ENCODE data around the gene HELT.
A peak's percentile ranks its signal among the peaks of the same experiment; 100 is the strongest.

The HELT gene

DNA sequence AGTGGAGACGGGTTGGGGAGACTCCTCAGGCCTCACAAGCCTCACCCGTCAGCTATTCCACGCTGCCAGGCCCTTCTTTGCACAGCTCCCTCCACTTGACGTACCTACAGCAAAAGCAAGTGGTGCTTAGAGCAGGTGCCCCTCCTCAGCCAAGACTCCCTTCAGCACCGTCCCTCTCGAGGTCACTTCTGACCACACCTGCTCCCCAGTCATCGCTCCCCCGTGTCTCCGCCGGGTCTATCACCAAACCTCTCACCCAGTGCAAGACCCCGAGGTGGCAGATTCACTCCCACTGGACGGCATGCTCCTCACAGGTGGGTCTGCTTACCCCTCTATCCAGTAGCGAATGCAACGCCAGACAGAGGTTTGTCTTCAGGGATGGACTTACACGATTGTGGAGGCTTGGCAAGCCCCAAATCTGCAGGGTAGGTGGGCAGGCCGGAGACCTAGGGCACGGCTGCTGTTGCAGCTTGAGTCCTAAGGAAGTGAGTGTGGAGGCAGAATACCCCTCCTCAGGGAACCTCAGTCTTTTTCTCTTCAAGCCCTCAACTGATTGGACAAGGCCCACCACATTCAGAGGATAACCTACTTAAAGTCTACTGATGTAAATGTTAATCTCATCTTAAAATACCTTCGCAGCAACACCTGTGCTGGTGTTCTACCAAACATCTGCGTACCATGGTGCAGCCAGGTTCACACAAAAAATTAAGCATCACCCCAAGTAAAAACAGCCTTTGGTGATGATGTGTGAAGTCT lies 14.5 kb upstream of the HELT start:
- no peak for DNase-seq (ENCODE audit: low read depth in 2 of 2)

DNA sequence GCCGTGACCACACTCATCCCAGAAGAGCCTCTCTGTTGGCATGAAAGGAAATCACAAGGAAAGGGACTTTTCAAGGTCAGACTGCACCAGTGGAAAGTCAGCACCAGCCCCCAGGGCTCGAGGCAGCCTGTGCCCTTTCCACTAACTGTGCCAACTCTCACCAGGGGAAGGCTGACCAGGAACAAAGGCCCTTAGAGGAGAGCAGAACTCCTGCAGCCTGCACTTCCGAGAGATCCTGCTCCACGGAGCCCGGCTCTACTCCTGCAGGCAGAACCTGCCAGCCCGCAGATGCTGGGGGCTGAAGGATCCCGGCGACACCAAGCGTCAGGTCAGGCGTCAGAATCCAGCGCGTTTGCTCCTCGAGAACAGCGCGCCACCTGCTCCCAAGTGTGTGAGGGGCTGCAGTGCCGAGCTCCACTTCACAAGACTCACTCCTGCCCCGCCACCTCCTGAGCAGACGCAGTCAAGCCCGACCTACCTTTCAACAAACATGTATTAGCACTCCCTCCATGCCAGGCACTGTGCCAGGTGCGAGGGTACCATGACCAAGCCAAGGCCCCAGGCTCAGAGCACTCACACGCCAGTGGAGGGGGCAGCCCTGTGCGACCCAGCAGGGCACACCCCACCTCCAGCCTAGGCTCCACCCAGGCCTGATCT lies 13.6 kb upstream of the HELT start:
- no peak for DNase-seq (ENCODE audit: low read depth in 2 of 2)

DNA sequence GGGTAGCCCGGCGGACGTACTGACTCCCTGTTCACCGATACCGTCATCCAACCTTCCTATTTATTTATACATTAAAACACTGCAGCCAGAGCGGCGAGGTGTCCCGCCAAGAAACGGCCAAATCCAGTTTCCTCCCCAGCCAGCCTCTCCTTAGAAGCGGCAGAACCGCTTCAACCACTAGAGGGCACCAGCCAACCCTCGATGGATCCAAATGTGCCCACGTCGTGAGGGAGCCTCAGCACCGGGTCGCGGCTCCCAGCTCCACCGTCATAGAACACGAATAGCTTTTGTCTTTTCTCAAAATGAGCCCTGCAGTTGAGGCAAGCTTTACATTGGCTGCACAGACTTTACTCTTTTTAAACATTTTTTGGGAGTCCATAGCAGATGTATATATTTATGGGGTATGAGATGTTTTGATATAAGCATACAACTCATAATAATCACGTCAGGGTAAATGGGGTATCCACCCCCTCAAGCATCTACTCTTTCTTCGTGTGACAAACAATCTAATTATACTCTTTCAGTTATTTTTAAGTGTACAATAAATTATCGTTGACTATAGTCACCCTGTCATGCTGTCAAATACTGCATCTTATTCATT lies 13.0 kb upstream of the HELT start:
- peak; percentile 43 to 62 for DNase-seq (ENCODE audit: low read depth in 2 of 2)

DNA sequence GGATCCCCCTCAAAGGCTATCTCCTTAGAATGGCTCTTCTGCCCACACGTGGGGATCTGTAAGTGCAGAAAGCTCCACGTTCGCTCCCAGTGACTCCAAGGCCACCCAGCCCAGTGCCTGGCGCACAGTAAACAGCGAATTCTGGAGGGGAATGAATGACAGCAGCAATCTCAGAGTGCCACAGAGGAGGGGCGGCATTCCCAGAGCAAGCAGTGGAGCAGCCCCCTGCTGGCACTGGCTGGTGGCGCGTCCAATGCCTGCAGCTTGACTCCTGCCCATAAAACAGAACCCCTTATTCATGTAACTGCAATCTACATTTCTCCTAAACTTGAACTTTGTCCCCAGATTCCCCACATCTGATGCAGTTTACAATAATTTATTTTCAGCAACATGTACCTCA lies 6.9 kb upstream of the HELT start:
- no peak for DNase-seq (ENCODE audit: low read depth in 2 of 2)

DNA sequence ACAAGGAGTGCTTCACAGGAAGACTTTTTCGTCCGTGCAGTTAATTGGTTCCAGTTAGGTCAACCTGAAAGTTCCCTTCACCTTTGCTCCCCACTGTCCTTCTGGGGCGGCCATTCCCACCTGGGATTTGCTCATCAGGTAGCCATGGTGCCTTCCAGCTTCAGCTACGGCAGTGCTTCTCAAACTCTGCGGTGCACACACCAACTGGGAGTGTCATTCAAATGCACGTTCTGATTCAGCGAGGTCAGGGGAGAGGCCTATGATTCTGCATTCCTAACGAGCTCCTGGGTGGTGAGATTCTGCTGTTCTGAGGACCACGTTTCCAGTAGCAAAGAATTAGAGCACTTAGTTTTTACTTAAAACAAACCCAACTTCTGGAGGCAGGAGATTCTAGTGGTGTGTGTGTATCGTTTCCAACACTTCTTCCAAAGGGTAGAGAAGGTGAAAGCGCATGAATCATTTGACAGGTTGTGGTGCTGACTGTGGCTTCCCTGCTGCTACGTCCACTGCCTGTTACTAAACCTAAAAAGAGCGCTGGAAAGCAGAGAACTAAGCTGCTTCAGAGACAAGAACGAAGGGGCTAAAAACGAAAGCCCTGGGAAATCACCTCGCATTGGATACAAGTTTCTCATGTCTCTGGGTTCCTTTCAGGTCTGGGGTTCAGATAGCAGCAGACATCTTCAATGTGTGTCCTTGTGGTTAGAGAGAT lies 4.7 kb upstream of the HELT start:
- no peak for DNase-seq (ENCODE audit: low read depth in 2 of 2)

DNA sequence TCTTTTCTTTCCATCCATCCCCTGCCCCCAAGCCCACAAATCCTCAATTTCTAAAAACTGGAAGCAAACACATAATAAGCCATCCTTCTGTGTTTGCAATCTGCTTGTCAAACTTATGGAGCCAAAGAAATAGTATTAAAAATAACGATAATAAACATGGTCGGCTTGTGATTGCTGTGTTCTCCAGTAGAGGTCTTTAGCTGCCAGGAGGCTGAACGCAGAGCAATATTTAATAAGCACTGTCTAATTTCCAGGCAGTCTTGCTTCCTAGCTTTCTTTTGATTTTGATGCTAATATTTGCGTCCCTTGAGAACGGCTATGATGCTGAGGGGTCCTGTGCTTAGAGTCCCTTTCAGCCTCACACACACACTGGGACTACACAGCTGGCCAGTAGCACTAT lies 3.2 kb upstream of the HELT start:
- DNase-seq (ENCODE audit: low read depth in 2 of 2), result no peak

DNA sequence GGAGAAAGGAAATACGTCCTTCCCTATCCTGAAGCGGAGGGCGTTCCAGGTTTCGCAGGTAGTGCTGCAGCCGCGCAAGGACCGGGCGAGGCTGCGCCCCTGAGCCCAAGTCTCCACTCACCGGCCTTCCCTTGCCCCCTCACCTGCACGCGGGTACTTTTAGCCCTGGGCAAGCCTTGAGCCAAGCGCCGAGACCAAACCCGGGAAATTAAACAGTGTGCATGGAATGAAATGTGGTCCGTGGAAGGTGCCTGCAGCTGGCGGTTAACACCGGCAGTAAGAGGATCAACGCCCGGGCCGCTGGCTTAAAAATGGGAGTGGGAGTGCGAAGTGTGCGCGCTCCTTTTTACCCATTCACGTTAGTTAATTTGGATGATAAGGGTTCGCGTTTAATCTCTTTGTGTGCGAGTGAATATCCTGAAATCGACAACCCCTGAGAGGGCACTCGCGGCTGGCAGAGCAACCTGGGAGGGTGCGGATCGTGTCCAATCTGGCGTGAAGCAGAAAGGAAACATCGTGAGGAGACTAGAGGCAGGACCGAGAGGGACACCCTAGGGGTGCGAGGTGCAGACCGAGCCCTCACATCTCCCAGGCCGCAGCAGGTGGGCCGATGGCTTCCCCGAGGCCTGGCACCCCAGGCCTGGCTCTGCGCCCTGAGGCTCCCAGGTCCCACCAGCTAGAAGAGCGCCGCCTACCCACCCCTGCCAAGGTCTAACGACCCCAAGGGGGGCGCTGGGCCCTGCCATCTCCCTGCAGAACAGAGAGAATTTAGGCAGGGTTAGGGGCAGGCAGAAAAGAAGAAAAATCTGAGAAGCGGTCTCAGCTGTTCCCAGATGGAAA lies 2.0 kb upstream of the HELT start:
- no peak for DNase-seq (ENCODE audit: low read depth in 2 of 2)

DNA sequence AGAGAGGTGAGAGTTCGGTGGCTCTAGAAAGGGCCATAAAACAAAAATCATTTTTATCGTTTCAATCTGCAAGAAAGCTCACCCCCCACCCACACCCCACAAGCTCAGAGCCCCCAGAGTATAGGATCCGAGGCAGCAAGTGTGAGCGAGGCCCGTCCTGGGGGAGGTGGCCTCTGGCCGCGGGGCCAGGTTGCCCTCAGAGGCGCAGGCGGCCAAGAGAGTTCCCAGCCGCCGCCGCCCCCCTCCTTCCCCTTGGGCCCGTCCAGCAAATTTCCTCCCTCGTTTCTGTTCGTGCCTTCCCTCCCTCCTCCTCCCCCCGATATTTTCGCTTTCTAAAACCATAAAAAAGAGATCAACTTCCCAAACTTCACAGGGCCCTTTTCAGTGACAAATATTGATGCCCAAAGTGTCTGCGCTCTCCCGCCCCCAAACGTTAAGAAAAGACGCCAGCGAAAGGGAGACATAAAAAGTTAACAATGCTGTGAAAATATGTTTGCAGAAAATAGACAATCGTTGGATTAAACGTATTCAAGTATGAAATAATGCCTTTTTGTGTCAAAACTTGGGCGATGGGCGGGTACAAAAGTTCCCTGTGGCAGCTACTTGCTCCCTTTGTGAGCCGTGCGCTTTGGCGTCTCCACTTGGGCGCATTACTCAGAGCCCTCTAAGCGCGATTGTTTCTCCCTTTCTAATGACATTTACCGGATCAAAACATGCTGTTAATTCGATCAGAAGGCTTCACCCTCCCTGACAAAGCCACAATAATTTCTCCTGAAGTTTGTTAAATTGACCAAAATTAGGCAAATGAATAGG lies 1.1 kb upstream of the HELT start:
- no peak for DNase-seq (ENCODE audit: low read depth in 2 of 2)

DNA sequence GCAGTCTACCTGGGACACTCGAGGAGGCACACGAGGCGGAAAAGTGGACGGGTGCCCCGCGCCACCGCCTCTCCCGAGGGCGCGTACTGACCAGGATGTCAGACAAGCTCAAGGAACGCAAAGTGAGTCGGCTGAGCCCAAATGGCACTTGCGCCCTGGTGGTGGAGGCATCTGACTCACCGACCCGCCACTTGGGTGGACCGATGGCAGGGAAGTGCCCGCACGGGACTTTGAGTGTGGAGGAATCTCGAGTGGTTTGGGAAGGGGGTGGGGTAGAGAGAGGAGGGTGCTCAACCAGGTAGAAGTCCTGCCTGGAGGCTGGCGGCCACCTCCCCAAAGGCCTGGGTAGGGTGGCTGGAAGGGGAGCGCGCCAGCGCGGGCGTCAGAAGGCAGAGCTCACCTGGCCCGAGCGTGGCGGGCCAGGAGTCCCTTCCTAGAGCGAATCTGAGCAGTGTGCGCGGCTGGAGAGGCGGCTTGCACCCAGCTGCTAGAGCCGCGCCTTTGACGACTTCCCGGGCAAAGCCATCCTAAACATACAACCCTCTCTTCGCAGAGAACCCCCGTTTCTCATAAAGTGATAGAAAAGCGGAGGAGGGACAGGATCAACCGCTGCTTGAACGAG lies 655 bp downstream of the HELT start:
- no peak for DNase-seq (ENCODE audit: low read depth in 2 of 2)

DNA sequence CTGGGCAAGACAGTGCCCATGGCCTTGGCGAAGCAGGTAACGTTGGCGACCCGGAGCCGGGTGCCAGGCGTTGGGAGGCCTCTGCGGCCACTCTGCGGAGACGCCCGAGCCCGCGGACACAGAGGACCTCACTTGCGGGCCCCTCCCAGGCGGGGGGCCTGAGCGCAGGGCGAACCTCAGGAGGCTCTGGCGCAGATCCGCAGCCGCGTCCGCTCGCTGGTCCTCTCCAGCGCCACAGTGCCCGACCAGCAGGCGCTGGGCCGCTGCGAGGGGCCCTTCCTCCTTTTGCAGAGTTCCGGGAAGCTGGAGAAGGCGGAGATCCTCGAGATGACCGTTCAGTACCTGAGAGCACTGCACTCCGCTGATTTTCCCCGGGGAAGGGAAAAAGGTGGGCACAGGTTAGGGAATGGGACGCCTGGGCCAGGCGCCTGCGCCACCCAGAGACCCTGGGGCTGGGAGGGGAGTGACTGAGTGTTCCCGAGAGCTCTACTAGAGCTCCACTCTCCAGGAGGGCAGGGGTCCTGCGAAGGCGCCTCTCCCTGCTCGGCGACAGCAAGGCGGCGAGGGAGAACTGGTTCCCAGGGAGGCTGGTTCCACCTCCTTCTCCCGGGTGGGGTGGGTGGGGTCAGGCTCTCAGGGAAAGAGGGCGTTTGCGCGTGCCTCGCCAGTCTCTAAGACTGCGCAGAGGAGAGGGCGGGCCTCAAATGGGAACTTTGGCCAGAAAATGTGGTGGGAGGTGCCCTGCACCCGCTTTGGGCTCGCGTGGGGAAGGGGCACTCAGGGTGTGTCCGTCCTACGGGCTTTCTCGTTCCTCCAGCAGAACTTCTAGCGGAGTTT lies 1.4 kb downstream of the HELT start:
- no peak for DNase-seq (ENCODE audit: low read depth in 2 of 2)

DNA sequence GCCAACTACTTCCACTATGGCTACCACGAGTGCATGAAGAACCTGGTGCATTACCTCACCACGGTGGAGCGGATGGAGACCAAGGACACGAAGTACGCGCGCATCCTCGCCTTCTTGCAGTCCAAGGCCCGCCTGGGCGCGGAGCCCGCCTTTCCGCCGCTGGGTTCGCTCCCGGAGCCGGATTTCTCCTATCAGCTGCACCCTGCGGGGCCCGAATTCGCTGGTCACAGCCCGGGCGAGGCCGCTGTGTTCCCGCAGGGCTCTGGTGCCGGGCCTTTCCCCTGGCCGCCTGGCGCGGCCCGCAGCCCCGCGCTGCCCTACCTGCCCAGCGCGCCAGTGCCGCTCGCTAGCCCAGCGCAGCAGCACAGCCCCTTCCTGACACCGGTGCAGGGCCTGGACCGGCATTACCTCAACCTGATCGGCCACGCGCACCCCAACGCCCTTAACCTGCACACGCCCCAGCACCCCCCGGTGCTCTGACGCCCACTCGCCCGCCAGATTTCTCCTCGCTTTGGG lies 2.1 kb downstream of the HELT start:
- DNase-seq (ENCODE audit: low read depth in 2 of 2), result no peak

DNA sequence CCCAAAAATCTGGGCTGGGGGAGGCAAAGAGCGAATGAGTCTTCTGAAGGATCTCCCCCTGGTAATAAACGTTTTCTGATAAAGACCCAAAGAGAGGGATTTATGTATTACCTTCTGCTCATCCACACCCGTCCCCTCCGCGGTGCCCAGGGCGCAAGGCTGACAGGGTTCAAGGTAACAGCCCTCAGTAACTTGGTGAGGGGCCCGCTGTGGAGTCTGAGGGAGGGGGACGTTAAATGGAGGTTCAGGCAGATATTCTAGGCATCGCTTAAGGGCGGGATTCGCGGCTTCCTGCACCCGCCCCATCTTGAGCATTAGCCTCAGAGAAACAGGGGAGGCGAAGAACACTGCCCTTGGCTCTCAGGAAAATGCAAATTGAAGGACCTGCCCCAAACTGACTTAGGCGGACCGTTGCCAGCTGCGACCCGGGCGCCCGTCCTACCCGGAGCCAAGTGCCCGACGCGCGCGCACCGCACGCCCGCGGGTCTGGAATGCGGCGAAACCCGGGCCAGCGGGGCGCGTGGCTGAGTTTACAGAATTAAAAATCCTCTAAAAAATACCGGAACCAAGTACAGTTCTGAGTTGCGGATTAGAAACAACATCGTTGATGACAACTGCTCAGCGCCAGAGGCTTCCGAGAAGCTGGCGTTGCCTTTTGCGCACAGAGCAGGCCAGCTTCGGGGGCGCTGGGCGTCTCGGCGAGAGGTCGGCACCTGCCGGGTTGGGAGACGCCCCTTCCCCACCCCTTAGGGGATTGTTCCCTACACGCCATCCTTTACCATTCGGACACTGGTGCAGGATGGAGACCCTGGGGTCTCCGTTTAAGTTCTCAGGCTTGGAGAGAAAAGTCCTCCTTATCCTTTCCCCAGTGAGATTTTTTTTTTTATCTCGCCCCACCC lies 2.8 kb downstream of the HELT start:
- DNase-seq (ENCODE audit: low read depth in 2 of 2), result no peak

DNA sequence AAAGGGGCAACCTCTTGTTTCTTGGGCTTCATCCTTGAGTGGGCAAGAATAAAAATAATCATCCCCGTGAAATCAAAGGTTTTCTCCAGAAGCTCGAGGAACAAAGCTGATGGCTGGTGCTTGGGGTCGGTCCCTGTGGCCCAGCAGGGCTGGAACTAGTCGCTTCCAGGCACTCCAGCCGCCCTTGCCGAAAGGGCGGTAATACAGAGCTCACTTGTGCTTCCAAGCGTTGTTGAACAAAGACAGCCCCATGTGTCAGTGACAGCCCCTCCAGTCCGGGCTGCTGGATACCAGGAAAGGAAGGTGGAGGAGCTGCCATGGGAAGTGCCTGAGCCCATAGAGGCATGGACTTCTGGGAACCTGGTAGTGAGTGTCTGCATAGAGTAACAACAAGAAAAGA lies 5.2 kb downstream of the HELT start:
- DNase-seq (ENCODE audit: low read depth in 2 of 2), result no peak

DNA sequence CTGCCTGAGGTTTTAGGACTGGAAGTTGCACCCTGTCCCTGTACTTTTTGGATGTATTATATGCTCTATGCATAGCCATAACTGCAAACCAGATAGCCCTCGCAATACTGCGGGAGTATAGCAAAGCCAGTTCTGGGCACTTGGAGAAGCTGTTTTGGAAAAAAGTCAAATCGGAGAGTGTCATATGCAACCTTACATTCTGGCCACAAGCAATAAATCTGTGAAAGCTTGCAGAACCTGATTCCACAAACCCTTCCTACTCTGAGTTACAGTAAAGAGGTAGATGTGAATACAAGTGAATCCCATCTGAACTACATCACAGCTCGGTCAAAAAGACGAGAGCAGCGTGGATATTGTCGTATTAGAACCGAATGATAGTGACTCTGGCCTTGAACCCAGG lies 10.3 kb downstream of the HELT start:
- no peak for DNase-seq (ENCODE audit: low read depth in 2 of 2)

DNA sequence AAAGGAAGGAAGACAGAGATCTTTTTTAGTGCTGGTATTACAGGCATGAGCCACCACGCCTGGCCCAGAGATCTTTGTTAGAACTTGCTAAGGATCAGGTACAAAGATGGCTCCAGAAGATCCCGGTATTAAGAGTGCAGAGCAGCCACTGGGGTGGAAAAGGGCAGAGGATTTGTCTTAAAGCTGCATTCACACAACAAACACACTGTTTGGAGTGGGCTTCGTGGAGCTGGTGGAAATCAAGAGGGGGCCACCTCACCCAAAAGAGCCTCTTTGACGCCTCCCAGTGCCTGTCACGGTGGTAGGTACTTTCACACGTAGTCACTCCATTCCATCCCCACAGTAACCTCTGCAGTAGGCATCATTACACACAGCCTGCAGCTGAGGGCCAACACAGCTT lies 13.3 kb downstream of the HELT start:
- no peak for DNase-seq (ENCODE audit: low read depth in 2 of 2)

DNA sequence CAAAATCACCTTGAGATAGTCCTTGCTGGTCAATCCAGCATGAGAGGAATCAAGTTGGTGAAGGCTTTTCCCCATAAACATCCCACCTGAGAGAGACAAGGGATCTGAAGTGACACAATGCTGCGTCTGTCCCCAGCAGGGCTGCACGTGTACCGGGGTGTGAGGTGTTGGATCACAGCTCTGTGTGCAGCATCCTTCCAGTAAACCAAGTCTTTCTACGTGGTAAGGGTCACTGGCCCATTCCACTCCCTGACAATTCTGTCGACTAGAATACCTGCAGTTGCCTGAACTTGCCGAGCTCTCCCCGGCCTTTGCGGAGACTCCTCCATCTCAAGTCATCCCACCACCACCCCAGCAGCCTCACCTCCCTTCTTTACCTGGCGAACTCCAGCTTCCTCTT lies 14.8 kb downstream of the HELT start:
- no peak for DNase-seq (ENCODE audit: low read depth in 2 of 2)

DNA sequence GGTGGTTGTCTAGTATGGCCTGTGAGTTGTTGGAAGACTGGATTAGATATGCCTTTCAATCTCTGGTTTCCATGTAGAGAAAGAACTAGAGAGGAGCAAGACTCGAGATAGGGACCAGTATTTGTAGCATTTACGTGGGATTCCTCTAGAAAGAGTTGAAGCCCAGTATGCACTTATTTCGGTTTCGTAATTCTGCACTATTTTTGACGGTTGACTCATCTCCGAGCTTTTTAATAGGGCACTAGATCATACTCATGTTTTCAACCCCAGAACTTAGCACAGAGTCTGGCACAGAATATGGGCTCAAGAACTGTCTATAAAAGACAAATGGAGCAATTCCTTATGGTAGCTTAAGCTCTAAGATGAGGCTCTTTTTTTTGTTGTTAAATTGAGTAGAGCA lies 15.7 kb downstream of the HELT start:
- DNase-seq (ENCODE audit: low read depth in 2 of 2), result no peak

DNA sequence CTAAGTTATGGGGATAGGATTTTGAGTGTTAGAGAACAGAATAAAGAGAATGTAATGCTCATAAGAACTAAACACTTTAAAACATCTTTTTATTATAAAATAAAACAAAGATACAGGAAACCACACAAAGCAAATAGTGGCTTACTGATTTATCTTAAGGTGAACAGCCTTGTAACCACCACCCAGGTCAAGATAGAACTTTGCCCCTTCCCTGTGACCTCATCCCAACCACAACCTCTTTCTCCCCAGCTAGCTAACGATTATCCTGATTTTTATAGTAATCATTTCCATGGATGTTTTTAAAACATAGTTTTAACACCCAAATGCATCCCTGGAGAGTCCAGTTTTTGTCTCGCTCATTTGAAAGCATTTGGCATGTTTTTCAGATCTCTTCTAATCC lies 17.0 kb downstream of the HELT start:
- no peak for DNase-seq (ENCODE audit: low read depth in 2 of 2)
